ENCODE results near the gene AKNA. TPM values are rescaled to one million over a fixed set of nuclear protein-coding genes. Genes with fewer than 3 reads are reported as not detected.
"Not testable (repeated sequence)": the region's sequence is repeated elsewhere in the genome, so short reads cannot be mapped to it uniquely, and the experiment has no call there.

Gene AKNA
- total and polyA plus RNA-seq, 2 donors (not counting 1 experiment from before 2014, with no cell fraction given): 178 to 407 TPM

DNA sequence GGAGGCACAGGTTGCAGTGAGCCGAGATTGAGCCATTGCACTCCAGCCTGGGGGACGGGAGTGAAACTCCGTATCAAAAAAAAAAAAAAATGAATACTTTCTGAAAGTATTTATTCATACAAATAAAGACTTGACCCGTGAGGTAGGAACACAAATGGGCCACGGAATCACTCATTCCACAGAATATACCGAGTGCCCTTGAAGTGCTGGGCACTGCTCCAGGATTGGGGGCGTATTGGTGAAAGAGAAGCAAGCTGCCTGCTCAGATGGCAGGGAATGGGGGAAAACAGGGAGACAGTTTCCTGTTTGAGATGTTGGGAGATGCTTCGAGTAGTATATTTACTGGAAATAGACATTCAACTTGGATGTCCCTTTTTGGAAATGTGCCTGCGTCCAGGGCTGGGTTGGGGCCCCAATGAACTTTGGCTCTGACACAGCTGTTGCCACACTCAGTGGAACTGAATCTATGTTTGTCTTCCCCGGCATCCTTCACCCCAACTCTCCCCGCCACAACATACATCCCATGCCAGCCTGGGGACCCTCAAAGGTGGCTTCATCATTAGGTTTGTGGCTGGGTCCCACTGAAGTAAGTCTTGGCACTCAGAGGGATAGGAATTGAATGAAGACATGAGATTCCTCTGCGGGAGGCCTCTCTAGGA lies 65.5 kb downstream of the AKNA start:
- CTCF ChIA-PET: interaction anchor here (0.9 kb wide), 1 partner anchor 253 kb away, joined by 5 read pairs; no protein-coding TSS in a partner anchor
- H3K9me3 Mint-ChIP-seq (ENCODE audit: insufficient read depth); H3K27ac ChIP-seq (ENCODE audit: low read length in 2 of 2); H3K4me3 Mint-ChIP-seq; H3K4me3 ChIP-seq (ENCODE audit: control extremely low read depth in 1 of 5, extremely low read depth in 1 of 5, insufficient read depth in 1 of 5, low read depth in 2 of 5, low read length in 4 of 5); H3K4me2 ChIP-seq (replicated peaks; ENCODE audit: low read depth, low read length, poor library complexity, severe bottlenecking); H3K27ac Mint-ChIP-seq; intact Hi-C loops (cut with micrococcal nuclease); ATAC-seq (ENCODE audit: low read depth); H3K9ac ChIP-seq (ENCODE audit: low read length); H3K9me3 ChIP-seq (ENCODE audit: control extremely low read depth in 1 of 3, control insufficient read depth in 2 of 3, insufficient read depth in 1 of 3, low read length in 2 of 3); H3K36me3 ChIP-seq (replicated peaks in 1 of 2; ENCODE audit: control extremely low read depth in 1 of 2, control insufficient read depth in 1 of 2, extremely low read depth in 1 of 2, insufficient read depth in 2 of 2, low read length in 1 of 2); H2AFZ ChIP-seq (ENCODE audit: insufficient read depth, low read depth, low read length, poor library complexity, severe bottlenecking); DNase-seq; H4K20me1 ChIP-seq (ENCODE audit: control insufficient read depth, insufficient read depth, low read length, poor library complexity, severe bottlenecking); H3K4me1 Mint-ChIP-seq; H3K27me3 ChIP-seq (replicated peaks in 1 of 4; ENCODE audit: control extremely low read depth in 1 of 4, control insufficient read depth in 3 of 4, insufficient read depth in 4 of 4, low read length in 3 of 4); H3K79me2 ChIP-seq (ENCODE audit: control insufficient read depth, insufficient read depth, low read length); H3K4me1 ChIP-seq (ENCODE audit: control insufficient read depth in 2 of 2, insufficient read depth in 2 of 2, low read length in 2 of 2): not testable (repeated sequence)
- WGBS (ENCODE audit: insufficient coverage): no CpG with 5 or more reads among the region's 12 CpGs
- peaks cover 10% of the 10 kb centered on the region for H3K27me3 Mint-ChIP-seq
- POLR2A ChIA-PET: interaction anchor here (0.6 to 0.7 kb wide), 2 partner anchors 80 to 88 kb away, joined by 4 to 5 read pairs; no protein-coding TSS in a partner anchor

DNA sequence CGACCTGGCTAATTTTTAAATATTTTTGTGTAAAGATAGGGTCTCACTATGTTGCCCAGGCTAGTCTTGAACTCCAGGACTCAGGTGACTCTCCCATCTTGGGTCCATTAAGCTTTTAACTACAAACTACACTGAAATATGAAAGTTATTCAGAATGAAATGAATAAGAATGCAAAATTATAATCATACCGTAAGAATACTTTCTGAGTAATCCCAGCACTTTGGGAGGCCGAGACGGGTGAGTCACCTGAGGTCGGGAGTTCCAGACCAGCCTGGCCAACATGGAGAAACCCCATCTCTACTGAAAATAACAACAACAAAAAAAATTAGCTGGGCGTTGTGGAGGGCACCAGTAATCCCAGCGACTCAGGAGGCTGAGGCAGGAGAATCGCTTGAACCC lies 66.0 kb downstream of the AKNA start:
- Histone ChIP-seq H3K27ac (ENCODE audit: low read length in 2 of 2) (no peak overlapping the region), H3K79me2 (ENCODE audit: control insufficient read depth, insufficient read depth, low read length) (no peaks in the 10 kb centered on the region), H3K4me1 (ENCODE audit: control insufficient read depth in 2 of 2, insufficient read depth in 2 of 2, low read length in 2 of 2) (no peaks in the 10 kb centered on the region), H3K4me2 (replicated peaks; ENCODE audit: low read depth, low read length, poor library complexity, severe bottlenecking) (no peak overlapping the region), H2AFZ (ENCODE audit: insufficient read depth, low read depth, low read length, poor library complexity, severe bottlenecking) (no peak overlapping the region), H3K36me3 (replicated peaks in 1 of 2; ENCODE audit: control extremely low read depth in 1 of 2, control insufficient read depth in 1 of 2, extremely low read depth in 1 of 2, insufficient read depth in 2 of 2, low read length in 1 of 2) (no peaks in the 10 kb centered on the region), H3K4me3 (ENCODE audit: control extremely low read depth in 1 of 5, extremely low read depth in 1 of 5, insufficient read depth in 1 of 5, low read depth in 2 of 5, low read length in 4 of 5) (no peak overlapping the region), H3K9ac (ENCODE audit: low read length) (no peak overlapping the region), H3K9me3 (ENCODE audit: control extremely low read depth in 1 of 3, control insufficient read depth in 2 of 3, insufficient read depth in 1 of 3, low read length in 2 of 3) (no peaks in the 10 kb centered on the region), H4K20me1 (ENCODE audit: control insufficient read depth, insufficient read depth, low read length, poor library complexity, severe bottlenecking) (no peaks in the 10 kb centered on the region), H3K27me3 (replicated peaks in 1 of 4; ENCODE audit: control extremely low read depth in 1 of 4, control insufficient read depth in 3 of 4, insufficient read depth in 4 of 4, low read length in 3 of 4) (peaks cover 0 to 5% (median 0%) of the 10 kb centered on the region in 4 experiments)
- no peak overlapping the region for H3K4me3 Mint-ChIP-seq
- intact Hi-C loops (cut with micrococcal nuclease): no loop called here
- H3K4me1 Mint-ChIP-seq: no peaks in the 10 kb centered on the region
- DNase-seq (no peak), ATAC-seq (ENCODE audit: low read depth) (no peak)
- peaks cover 10% of the 10 kb centered on the region for H3K27me3 Mint-ChIP-seq
- H3K9me3 Mint-ChIP-seq (ENCODE audit: insufficient read depth): no peaks in the 10 kb centered on the region
- ChIA-PET CTCF (interaction anchor here (0.9 to 1.4 kb wide), 3 partner anchors 18 to 253 kb away, joined by 3 to 5 read pairs (median 4); no protein-coding TSS in a partner anchor), POLR2A (interaction anchor here (0.6 to 0.7 kb wide), 2 partner anchors 80 to 87 kb away, joined by 4 to 5 read pairs; no protein-coding TSS in a partner anchor)
- TF ChIP-seq, protein P1, sequence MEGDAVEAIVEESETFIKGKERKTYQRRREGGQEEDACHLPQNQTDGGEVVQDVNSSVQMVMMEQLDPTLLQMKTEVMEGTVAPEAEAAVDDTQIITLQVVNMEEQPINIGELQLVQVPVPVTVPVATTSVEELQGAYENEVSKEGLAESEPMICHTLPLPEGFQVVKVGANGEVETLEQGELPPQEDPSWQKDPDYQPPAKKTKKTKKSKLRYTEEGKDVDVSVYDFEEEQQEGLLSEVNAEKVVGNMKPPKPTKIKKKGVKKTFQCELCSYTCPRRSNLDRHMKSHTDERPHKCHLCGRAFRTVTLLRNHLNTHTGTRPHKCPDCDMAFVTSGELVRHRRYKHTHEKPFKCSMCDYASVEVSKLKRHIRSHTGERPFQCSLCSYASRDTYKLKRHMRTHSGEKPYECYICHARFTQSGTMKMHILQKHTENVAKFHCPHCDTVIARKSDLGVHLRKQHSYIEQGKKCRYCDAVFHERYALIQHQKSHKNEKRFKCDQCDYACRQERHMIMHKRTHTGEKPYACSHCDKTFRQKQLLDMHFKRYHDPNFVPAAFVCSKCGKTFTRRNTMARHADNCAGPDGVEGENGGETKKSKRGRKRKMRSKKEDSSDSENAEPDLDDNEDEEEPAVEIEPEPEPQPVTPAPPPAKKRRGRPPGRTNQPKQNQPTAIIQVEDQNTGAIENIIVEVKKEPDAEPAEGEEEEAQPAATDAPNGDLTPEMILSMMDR (IDR thresholded peaks at IDR 0.05): no peak
- TF ChIP-seq EZH2 (IDR thresholded peaks at IDR 0.05; ENCODE audit: borderline replicate concordance, insufficient read depth, low read depth, low read length, poor library complexity, severe bottlenecking): no peak
- WGBS (ENCODE audit: insufficient coverage): 95% methylated on average over 3 of the region's 8 CpGs
- H3K27ac Mint-ChIP-seq: no peak overlapping the region

DNA sequence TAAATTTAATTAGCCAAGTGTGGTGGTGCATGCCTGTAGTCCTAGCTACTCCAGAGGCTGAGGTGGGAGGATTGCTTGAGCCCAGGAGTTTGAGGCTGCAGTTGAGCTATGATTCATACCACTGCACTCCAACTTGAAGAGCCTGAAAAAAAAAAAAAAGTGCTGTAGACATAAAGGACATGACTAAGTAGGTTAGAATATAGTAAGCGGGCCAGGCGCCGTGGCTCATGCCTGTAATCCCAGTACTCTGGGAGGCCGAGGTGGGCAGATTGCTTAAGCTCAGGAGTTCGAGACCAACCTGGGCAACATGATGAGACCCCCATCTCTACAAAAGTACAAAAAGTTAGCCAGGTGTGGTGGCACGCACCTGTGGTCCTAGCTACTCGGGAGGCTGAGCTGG lies 67.1 kb downstream of the AKNA start:
- H3K27ac ChIP-seq (ENCODE audit: low read length in 2 of 2); H3K4me2 ChIP-seq (replicated peaks; ENCODE audit: low read depth, low read length, poor library complexity, severe bottlenecking); H4K20me1 ChIP-seq (ENCODE audit: control insufficient read depth, insufficient read depth, low read length, poor library complexity, severe bottlenecking); ATAC-seq (ENCODE audit: low read depth); H3K36me3 ChIP-seq (replicated peaks in 1 of 2; ENCODE audit: control extremely low read depth in 1 of 2, control insufficient read depth in 1 of 2, extremely low read depth in 1 of 2, insufficient read depth in 2 of 2, low read length in 1 of 2); H3K4me1 Mint-ChIP-seq; DNase-seq; H3K27me3 ChIP-seq (replicated peaks in 1 of 4; ENCODE audit: control extremely low read depth in 1 of 4, control insufficient read depth in 3 of 4, insufficient read depth in 4 of 4, low read length in 3 of 4); intact Hi-C loops (cut with micrococcal nuclease); H3K79me2 ChIP-seq (ENCODE audit: control insufficient read depth, insufficient read depth, low read length); H2AFZ ChIP-seq (ENCODE audit: insufficient read depth, low read depth, low read length, poor library complexity, severe bottlenecking); H3K9me3 ChIP-seq (ENCODE audit: control extremely low read depth in 1 of 3, control insufficient read depth in 2 of 3, insufficient read depth in 1 of 3, low read length in 2 of 3); H3K9ac ChIP-seq (ENCODE audit: low read length); H3K9me3 Mint-ChIP-seq (ENCODE audit: insufficient read depth); H3K27ac Mint-ChIP-seq; H3K4me1 ChIP-seq (ENCODE audit: control insufficient read depth in 2 of 2, insufficient read depth in 2 of 2, low read length in 2 of 2); H3K4me3 Mint-ChIP-seq; H3K4me3 ChIP-seq (ENCODE audit: control extremely low read depth in 1 of 5, extremely low read depth in 1 of 5, insufficient read depth in 1 of 5, low read depth in 2 of 5, low read length in 4 of 5): not testable (repeated sequence)
- WGBS (ENCODE audit: insufficient coverage): 82% methylated on average over 5 of the region's 7 CpGs
- CTCF ChIA-PET: interaction anchor here (1.0 to 1.6 kb wide), 4 partner anchors 16 to 85 kb away, joined by 3 to 5 read pairs (median 4); no protein-coding TSS in a partner anchor
- POLR2A ChIA-PET: interaction anchor here (0.7 kb wide), 1 partner anchor 95 kb away, joined by 4 read pairs; no protein-coding TSS in a partner anchor
- peaks cover 10% of the 10 kb centered on the region for H3K27me3 Mint-ChIP-seq
